RWPE2 (cell line): ENCODE data around the gene SLC20A1.
A peak's percentile ranks its signal among the peaks of the same experiment; 100 is the strongest.

Source experiments
- ATAC-seq: fragments of 200-7000 bp; cut with Tn5 transposase; 3 replicates; pipeline ENCODE4 v1.9.1; 2021; ENCODE audit warnings: low read depth
- DNase-seq: peaks from one replicate; pipeline ENCODE4 v3.0.0-alpha.2; 2020; ENCODE audit warnings: low spot score
- H3K27ac ChIP-seq: fragments of 450-650 bp; 2 replicates; pipeline ENCODE4 v1.5.1; 2017; ENCODE audit warnings: mild to moderate bottlenecking; ENCODE audit not compliant: poor library complexity, severe bottlenecking
- H3K27me3 ChIP-seq: fragments of 250-450 bp; sonication (Bioruptor Pico); 2 replicates; pipeline ENCODE4 v1.5.1; 2021; ENCODE audit warnings: mild to moderate bottlenecking, moderate library complexity; ENCODE audit not compliant: insufficient read depth, poor library complexity, severe bottlenecking
- H3K36me3 ChIP-seq: fragments of 250-450 bp; sonication (Bioruptor Pico); 2 replicates; pipeline ENCODE4 v1.5.1; 2020; ENCODE audit warnings: low read depth, mild to moderate bottlenecking, moderate library complexity
- H3K4me1 ChIP-seq: fragments of 250-450 bp; sonication (Bioruptor Pico); 2 replicates; pipeline ENCODE4 v1.5.1; 2021; ENCODE audit warnings: mild to moderate bottlenecking, moderate library complexity; ENCODE audit not compliant: insufficient read depth, poor library complexity, severe bottlenecking
- H3K4me3 ChIP-seq: fragments of 250-450 bp; sonication (Bioruptor Pico); 2 replicates; pipeline ENCODE4 v1.5.1; 2021; ENCODE audit warnings: mild to moderate bottlenecking, moderate library complexity; ENCODE audit not compliant: severe bottlenecking
- H3K9me3 ChIP-seq: fragments of 250-450 bp; sonication (Bioruptor Pico); 2 replicates; pipeline ENCODE4 v1.5.1; 2021; ENCODE audit warnings: mild to moderate bottlenecking, moderate library complexity; ENCODE audit not compliant: severe bottlenecking
- CTCF ChIP-seq: fragments of 450-650 bp; IDR thresholded peaks from one replicate; pipeline ENCODE4 v1.5.1; 2017; ENCODE audit warnings: mild to moderate bottlenecking, moderate library complexity; ENCODE audit not compliant: poor library complexity, severe bottlenecking

SLC20A1 gene

GRCh38 chr2:112625474-112626114, 20.1 kb upstream of the SLC20A1 start:
- Histone ChIP-seq H3K9me3 (no peaks in the 10 kb centered on the region), H3K27me3 (no peaks in the 10 kb centered on the region), H3K4me3 (no peak overlapping the region), H3K4me1 (peaks cover 69% of the 10 kb centered on the region), H3K27ac (peak overlapping the region; percentile 99), H3K36me3 (no peaks in the 10 kb centered on the region)
- ATAC-seq, result no peak
- DNase-seq, result no peak
- no peak for TF ChIP-seq CTCF

- DNase-seq (no peak), ATAC-seq (peak; percentile 40)
- Histone ChIP-seq H3K9me3 (no peaks in the 10 kb centered on the region), H3K4me1 (peaks cover 73% of the 10 kb centered on the region), H3K4me3 (no peak overlapping the region), H3K27ac (peak overlapping the region; percentile 99), H3K27me3 (no peaks in the 10 kb centered on the region), H3K36me3 (no peaks in the 10 kb centered on the region)
- TF ChIP-seq CTCF, result peak; percentile 95
Measured at GRCh38 chr2:112626604-112627059, 19.1 kb upstream of the SLC20A1 start.

GRCh38 chr2:112627060-112628040, 18.4 kb upstream of the SLC20A1 start:
- H3K27ac ChIP-seq, result peak overlapping the region; percentile 99
- ATAC-seq (peak; percentile 82), DNase-seq (peak; percentile 85)
- peak; percentile 3 for TF ChIP-seq CTCF
- no peaks in the 10 kb centered on the region for H3K36me3 ChIP-seq
- no peaks in the 10 kb centered on the region for H3K27me3 ChIP-seq
- H3K9me3 ChIP-seq, result no peaks in the 10 kb centered on the region
- H3K4me1 ChIP-seq, result peaks cover 68% of the 10 kb centered on the region
- no peak overlapping the region for H3K4me3 ChIP-seq

GRCh38 chr2:112629224-112629623, 16.5 kb upstream of the SLC20A1 start:
- no peak overlapping the region for H3K4me3 ChIP-seq
- no peaks in the 10 kb centered on the region for H3K9me3 ChIP-seq
- peaks cover 56% of the 10 kb centered on the region for H3K4me1 ChIP-seq
- DNase-seq (no peak), ATAC-seq (no peak)
- TF ChIP-seq CTCF, result no peak
- H3K27ac ChIP-seq, result peak overlapping the region; percentile 99
- no peaks in the 10 kb centered on the region for H3K36me3 ChIP-seq
- H3K27me3 ChIP-seq, result no peaks in the 10 kb centered on the region
